ENCODE data around the gene RPL38.

RPL38 gene

DNA sequence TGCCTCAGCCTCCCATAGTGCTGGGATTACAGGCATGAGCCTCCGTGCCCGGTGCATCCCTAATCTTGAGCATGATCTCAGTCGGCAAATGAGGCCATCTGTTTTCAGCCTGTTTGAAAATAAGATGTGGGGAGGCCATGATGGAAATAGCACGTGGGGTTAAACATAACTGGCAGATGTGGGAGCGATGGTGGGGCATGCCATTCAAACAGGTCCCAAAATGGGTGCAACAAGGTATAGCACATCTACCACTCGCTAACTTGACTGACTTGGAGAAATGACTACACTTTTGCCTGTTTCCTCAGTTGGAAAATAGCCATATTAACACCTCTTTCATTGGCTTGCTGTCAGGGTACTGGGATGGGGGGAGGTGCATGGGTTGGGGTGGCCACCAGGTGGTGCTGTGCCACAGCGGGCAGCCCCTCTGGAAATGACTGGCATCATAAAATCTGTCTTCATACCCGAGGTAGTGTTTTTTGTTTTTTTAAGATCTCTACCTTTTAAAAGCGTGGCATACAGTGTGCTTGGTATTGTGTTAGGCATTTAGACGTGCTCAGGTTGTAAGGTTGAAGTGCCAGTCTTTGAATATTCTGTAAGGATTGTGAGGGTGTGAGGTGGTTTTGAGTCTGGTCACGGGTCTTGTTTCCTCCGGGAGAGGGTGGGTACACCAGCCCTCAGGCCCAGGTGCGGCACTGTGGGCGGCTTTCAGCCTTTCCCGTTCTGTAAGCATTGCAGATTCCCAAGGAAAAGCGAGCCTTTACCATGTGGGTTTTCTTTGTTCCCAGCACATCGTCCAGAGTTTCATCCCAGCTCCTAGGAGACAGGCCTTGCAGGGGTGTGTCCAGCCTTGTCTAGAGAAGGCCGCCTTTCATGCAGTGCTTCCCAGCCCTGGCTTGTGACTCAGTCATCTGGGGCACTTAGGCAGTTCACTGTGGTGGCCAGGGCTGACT lies 7.0 kb downstream of the RPL38 start:
- DNase-seq: peak in 54 of 56 donors; percentile 22 to 87 (median 63)

DNA sequence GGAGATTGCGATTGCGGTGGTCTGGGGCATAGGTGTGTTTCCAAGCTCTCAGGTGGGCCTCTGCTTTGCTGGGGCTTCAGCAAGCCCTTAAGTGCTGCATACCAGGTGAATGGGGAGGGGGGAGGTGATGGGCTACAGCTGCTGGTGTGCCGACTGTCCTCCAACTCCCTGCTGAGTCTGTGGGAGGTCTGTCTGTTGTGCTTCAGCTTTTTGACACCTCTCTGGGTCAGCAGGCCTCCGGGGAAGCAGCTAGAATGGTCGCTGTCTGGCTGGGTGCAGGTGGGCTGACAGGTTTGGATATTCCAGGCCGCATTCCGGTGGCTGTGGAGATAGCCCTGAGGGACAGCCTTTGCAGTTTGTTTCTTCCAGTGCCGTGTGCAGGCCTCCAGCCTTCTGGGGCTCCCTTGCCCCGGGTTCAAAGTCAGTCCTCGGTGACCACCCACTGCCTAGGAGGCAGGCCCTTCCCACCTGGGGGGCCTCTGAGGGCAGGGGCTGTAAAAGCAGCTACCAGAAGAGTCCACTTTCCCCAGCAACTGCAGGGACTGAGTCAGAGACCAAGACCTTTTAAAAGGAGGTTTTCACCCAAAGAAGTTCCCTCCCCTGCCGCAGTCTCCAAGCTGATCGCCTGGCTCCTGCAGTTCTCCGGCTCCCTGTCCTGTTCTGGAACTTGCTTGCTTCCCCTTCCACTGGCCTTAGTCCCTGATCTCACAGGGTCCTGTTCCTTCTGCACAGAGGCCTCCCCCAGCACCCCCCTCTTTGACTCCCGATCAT lies 7.8 kb downstream of the RPL38 start:
- peak in 5 of 56 donors; percentile 29 to 73 (median 45) for DNase-seq

DNA sequence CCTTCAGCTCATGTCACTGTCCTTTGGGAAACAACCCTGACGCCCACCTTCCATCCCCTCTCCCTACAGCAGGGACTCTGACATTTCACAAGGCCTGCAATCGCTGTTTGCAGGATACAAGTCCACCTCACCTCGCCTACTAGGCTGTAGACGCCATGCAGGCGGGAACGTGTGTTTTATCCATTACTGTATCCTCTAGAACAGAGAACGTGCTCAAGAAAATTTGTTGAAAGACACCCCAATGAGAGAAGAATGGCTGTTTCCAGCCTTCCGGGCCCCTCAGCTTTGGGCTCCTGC lies 8.4 kb downstream of the RPL38 start:
- peak in 6 of 56 donors; percentile 12 to 61 (median 50) for DNase-seq

DNA sequence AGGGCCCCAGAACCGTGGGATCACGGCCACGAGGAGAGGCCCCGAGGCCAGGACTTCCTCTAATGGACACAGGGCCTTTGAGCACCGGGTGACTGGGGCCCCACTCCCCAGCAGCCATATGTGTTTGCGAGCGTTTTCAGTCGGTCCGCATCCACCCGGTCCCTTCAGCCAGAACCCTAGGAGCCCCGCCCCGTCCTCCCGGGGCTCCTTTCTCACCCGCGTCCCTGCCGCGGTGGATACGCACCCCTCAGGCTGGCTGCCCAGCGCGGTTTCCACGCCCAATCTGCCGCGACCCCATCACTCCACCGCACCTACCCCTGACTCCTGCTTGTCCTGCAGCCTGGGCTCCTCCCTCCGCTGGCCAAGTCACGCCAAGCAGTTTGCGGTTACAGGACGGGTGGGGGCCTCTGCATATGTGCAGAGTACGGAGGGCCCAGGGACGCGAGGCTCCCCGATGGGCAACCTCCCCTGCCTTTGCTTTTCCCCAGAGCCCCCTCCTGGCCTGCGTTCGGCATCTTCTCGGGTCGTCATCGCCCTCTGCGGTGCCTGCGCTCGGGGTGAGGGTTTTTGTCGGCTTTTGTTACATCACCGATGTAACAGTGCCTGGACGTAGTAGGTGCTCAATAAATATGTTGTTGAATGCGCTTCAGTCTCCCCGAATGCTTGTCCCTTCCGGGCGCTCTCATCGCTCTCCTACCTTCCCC lies 8.9 kb downstream of the RPL38 start:
- DNase-seq: peak in 15 of 56 donors; percentile 17 to 69 (median 50)

DNA sequence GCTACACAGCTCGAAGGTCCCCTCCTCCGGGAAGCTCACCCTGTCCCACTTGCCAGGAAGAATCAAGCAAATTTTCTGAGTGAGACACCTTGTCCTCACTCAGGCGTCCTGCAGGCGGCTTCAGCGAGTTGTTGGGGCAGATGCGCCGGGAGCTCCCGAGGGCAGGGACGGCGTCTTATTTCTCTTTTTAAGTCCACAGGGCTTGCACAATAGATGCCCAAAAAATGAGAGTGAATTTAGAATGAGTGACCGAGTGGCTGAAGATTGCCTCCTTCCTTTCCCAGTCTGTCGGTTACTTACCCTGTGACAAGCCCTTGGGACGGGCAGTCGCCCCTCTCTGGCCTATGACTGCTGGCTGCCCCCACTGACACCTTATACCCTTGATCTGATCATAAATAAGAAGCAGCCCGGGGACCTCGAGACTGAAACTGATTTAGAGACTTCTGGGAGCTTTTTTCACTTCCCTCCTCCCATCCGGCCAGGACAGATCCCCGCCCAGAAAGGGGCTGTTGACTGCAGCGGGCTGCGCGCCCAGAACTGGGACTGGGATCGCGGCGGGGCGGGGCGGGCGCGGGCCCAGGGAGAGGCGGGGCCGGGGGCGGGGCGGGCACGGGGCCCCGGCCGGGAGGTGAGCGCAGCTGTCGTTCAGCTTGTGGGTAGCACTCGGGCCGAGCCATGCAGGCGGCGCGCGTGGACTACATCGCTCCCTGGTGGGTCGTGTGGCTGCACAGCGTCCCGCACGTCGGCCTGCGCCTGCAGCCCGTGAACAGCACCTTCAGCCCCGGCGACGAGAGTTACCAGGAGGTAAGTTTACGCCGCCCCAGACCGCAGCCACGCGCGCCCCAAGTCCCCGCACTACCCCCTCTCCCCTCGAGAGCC lies 9.7 kb downstream of the RPL38 start, which contains the start of gene TTYH2:
Gene TTYH2, plus strand, starts transcription at position 659 of the 879 bp plus-strand sequence. Its CDS starts 17 bp downstream, at position 676.
- DNase-seq: peak; percentile 42 to 95 (median 88)

DNA sequence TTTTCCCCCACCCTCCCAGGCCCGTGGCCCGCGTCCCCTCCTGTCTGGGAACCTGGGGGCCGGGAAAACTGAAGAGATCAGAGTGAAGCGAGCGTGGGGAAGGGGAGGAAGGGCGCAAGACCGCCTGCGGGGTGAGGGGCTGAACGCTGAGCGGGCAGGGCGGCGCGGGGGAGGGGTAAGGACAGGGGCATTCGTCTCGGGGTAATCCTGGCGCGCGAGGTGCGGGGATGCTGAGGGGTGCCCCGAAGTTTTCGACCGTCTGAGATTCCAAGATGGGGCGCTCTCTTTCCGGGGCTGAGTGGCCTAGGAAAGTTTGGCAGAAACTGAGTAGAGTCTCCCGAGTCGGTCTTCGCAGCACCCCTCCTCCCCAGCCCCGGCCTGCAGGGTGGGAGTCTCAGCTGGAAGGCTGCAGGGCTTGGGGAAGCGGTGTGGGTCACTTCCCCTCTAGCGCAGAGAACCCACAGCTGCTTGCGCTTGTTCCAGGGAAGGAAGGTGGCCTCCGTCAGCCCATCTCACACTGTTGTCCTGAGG lies 10.4 kb downstream of the RPL38 start:
- peak in 25 of 56 donors; percentile 30 to 65 (median 43) for DNase-seq

DNA sequence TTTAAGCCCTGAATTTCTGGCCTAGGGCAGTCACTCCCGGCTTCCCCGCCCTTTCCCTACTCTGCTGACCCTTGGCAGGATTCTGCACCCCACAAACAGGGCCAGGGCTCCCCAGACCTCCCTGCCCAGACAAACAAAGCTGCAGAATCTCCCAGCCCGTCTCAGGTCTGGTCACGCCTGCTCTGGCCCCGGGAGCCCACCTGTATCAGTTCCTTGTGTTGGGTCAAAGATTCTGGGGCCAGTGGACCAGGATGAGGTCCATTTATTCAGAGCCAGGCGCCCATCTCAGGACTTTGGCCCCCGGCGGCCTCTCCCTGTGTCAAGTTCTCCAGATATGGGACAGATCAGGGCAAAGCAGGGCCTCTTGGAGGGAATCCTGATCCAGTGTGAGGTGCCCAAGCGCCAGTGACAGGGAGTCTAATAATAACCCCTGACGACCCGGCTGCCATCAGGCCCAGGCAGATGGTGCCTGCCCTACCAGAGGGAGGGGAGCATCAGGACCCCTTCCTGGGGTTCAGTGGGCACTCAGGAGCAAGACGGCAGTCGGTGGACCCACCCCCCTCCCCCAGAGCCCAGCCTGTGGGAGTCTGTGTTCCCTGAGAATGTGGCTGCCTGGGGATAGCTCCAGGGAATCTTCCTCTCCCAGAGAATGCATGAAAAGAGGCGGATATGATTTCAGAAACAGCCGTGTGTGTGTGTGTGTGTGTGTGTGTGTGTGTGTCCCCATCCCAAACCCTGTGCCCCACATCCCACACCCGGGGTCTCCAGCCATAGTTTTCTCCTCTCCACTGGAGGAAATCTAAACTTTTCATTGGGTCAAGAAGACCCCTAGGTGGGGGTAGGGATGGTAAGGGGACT lies 11.2 kb downstream of the RPL38 start:
- peak in 1 of 56 donors; percentile 36 for DNase-seq

DNA sequence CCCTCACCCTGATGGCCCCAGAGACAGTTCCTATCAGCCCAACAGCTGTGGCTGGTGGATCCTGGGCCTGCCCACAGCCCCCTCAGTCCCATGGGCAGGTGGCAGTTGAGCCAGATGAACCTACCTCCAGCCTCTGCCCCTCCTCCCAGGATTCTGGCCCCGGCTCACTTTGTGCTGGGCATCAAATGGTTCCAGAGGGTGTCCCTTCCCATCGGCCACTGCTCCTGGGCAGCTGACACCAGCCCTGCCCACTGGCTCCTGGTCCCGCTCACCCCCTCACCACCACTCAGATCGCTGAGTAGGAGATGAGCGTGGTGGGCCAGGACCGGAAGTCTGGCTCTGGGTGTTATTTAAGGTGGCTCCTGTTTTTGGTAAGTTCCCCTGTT lies 11.9 kb downstream of the RPL38 start:
- peak in 43 of 56 donors; percentile 21 to 81 (median 51) for DNase-seq

DNA sequence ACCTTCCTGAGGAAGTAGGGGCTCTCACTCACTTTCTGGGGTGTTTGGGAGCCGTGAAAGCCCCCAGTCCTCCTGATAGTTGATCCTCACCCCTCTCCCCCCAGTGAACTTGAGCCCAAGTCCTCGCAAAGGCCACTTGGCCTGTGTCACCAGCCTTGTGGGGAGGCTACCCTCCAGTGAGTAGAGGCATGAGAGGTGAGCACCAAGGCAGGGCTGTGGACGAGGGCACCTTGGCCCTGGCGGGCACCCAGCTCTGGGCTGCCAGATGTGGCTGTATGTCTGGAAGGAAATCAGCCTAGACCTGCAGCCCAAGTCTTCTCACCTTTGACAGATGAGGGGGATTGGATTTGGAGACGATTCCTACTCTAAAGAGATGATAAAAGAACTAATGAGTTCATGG lies 13.0 kb downstream of the RPL38 start:
- no peak for DNase-seq

DNA sequence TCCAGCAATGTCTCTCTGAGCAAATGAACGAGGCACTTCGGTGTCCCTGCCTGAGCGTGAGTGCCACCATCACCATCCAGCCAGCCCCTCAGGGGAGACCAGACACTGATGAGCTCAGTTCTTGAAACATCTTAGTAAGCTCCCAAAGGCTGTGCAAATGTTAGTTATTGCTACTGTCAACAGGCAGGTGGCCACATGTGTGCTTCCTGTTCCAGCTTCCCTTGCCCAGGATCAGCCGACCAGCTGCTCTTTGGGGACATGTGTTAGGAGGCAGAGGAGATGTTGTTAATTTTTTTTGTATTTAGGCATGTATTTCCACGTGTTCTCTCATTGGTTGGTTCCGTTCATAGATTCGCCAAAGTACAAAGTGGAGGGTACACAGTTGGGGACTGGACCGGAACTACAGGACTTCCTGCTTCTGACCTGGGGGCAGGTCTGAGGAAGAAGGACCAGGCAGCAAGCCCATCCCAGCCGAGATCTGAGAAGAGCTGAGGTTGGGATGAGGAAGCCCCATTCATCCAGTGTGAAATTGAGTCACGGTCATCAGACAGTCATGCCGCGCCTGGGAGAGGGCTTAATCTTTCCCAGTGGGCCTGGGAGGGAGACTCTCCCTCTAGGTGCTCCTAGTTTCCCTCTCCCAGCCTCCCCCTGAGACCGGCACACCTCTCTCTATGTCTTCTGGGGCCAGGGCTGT lies 13.7 kb downstream of the RPL38 start:
- no peak for DNase-seq

DNA sequence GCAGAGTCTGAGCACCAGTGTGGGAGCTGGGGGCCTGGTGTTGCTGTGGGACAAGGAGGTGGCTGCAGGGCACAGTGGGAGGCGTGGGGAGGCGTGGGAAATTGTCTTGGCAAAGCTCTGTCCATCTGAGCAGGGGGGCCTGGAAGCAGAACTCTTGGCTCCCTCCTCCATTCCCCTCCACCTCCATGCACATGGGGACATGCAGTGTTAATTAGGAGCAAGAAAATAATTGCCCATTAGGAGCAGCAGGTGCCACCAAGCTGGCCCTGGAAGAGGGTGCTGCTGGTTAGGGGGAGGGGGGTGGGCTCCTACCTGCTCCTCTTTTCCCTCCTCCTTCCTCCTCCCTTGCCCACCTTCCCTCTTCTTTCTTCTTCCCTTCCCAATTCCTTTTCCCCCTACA lies 14.4 kb downstream of the RPL38 start:
- no peak for DNase-seq

DNA sequence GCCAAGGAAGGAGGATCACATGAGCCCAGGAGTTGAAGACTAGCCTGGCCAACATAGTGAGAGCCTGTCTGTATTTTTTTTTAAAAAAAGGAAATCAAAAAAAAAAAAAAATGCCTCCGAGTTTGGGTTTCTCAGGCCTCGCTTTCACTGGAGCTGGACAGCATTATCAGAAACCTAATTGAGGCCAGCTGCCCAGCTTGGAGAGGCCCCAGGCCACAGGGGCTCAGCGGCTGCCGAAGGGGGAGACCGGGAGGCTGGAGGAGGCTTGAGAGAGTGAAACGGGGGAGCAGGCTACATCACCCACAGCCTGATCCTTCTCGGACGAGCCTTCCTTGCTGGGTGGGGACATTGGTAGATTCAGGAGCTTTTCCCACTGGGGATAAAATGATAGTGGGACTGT lies 15.0 kb downstream of the RPL38 start:
- DNase-seq: no peak

DNA sequence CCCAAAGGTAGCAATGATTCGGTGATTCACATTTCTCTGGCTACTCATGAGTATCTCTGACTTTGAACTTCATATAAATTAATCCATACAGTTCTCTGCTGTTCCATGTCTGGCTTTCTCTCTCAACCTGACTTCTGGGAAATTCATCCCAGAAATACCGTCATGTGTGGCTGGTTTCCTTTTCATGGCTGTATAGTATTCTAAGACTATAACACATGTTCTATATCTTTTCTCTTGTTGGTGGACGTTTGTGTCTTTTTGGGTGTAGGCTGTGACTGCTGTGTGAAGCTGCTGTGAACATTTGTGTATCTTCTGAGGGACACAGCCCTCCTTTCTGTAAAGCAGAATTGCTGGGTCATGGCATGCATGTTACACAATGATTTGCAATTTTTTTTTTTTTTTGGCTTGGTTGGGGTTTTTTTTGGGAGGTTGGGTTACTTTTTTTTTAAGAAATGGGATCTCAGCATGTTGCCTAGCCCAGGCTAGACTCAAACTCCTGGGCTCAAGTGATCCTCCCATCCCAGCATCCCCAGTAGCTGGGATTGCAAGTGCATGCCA lies 16.2 kb downstream of the RPL38 start:
- no peak for DNase-seq

DNA sequence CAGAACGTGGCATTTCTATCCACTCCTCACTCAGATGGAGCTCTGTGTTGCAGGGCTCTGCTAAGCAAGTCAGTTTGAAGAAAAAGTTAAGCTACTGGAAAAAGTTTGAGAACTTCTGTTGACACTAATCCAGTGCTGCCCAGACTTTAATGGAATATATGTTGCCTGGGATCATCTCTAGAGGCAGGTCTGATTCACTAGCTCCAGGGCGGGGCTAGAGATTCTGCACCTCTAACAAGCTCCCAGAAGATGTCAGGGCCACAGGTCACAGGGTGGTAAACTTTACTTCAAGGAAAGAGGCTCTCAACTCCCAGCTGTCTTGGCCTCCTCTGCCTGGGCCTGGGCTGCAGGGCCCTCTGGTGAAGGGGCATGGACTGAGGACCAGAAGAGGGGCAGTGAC lies 16.7 kb downstream of the RPL38 start:
- DNase-seq: no peak

DNA sequence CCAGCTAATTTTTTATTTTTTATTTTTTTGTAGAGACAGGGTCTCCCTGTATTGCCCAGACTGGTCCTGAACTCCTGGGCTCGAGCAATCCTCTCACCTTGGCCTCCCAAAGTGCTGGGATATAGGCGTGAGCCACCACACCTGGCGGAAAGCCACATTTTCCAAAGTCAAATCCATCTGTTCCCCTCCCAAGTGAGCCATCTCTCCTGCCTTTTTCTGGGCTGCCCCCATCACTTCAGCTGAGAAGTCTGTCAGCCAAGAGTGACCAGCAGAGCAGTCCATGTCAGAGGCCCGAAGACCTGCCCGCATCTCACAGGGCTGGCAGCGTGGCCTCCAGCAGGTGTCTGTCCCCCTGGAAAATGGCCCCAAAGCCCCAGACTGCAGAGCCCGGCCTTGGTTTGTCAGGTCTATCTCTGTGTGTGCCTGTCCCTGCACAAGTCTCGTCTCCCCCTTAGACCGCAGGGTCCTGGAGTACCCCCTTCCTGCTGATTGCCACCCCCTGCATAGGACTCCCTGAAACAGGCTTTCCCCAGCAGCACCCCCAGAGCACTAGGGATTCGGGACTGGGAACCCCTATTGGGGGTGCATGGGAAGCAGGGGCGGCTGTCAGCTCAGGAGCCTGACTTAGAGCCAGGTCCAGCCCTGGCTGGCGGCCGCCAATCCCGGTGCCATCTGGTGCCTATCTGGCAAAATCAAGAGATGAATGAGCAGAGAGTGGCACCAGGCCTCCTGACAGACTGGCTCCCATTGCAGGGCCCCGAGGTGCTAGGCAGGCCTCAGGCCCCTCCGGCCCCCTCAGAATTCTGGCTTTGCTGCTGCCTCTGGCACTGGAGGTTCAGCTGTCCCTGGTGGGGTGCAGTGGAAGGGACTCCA lies 17.7 kb downstream of the RPL38 start:
- DNase-seq: no peak

DNA sequence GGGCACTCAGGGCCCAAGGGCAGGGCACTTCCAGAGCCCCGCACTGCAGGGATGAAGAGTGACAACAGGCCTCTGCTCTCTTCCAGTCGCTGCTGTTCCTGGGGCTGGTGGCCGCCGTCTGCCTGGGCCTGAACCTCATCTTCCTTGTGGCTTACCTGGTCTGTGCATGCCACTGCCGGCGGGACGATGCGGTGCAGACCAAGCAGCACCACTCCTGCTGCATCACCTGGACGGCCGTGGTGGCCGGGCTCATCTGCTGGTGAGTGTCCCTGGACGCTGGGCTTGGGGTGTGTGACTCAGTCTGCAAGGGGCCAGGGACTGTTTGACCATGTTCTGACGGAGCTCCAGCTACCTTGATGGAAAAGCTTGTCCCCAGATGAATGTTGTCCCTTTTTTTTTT lies 18.9 kb downstream of the RPL38 start:
- no peak for DNase-seq

DNA sequence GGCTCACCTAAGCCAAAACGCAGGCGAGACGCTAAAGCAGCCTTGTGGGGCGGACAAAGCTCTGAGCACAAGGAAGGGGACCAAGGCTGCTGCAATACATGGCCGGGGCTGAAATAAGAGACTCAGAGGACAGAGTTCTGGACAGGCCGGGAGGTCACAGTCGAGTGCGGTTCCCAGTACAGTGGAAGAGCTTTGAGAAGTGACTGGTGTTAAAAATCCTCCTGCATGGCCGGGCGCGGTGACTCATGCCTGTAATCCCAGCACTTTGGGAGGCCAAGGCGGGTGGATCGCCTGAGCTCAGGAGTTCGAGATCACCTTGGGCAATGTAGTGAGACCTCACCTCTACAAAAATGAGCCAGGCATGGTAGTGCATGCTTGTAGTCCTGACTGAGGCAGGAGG lies 20.4 kb downstream of the RPL38 start:
- DNase-seq: no peak

All from amygdala (tissue), 56 donors.